GM19372 (cell line): ENCODE results near the gene TMED4.
"Not testable (repeated sequence)": the region's sequence is repeated elsewhere in the genome, so short reads cannot be mapped to it uniquely, and the experiment has no call there.

Experiments
- ATAC-seq: cut with Tn5 transposase; IDR thresholded peaks from one replicate; pipeline ENCODE4 v1.9.1; 2021; ENCODE audit warnings: mild to moderate bottlenecking, low read depth, moderate library complexity; ENCODE audit not compliant: unreplicated experiment

TMED4 gene

GRCh38 chr7:44573464-44574286 is 8.4 kb downstream of the TMED4 start, which contains the start of gene DDX56:
TSS of gene DDX56 (minus strand) at chr7:44573908. CDS start at chr7:44573895, 13 bp downstream.
- ATAC-seq, result peak; percentile 85

- ATAC-seq, result no peak
Observed at GRCh38 chr7:44572771-44573170, 9.3 kb downstream of the TMED4 start.

DNA sequence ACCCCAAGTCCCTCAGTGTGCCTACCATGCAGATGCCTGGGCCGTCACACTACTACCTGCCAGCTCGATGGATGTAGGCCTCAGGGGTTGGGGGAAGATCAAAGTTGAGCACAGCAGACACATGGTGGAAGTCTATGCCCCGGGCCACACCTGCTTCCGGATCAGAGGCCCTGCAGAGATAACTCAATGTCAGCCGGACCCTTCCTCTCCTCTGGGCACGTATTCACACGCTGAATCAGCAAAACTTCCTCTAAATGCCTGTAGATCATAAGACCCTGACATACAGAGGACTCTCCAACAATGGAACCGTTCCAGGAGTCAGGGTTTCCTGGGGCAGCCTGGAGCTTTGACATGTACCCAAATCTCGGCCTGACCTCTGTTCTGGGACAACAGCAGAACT is 12.1 kb downstream of the TMED4 start:
- no peak for ATAC-seq

GRCh38 chr7:44568771-44569560 is 13.1 kb downstream of the TMED4 start:
- ATAC-seq, result no peak

GRCh38 chr7:44567884-44568283 is 14.1 kb downstream of the TMED4 start:
- ATAC-seq, result no peak

DNA sequence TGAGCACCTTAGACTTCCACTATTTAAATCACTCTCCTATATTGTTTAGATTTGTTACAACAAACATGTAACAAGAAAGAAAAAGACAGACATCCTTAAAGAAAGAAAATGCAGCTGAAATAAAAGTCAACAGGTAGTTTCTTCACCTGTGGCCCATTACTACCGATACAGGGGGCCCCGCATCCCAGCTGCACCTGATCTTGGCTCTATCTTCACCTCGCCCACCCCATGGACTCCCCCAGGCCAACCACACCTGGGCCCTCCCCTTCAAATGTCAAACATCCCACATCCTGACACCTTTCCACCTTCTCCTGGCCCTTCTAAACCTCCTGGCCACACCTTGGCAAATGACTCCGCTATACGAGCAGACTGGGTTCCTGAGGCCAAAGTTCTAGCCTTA is 15.4 kb downstream of the TMED4 start:
- no peak for ATAC-seq

DNA sequence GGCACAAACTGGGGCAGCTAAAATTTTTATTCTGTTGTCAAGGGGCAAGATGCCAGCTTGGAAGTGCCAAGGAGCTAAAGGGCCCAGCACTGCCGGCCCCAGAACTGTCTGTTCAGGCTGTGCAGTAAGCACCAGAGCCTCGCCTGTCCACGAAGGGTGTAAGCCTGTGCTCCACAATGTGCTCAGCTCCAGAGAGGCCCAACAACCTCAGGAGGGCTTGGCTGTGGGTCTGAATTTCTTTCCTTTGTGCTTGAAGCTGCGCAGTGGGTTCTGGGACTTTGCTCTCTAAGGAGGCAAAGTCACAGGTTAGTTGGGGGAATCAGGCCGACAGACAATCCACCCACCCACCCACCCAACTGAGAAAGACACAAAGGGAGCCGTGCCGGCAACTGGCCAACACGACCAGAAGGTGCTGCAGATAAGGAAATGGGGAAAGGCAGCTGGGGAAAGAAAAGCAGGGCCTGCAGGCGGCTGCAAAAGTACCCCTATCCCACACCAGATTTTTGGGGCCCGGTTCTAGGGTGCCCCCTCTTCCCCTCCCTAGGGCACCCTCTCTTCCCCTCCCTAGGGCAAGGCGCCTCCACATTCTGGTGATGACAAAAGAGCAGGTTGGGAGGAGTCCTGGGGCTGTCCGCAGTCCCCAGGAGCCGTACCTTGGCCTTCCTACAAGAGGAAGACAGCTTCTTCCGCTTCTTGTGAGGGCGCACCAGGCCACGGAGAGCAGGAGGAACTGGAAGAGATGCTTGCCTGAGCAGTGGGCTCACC is 16.1 kb downstream of the TMED4 start:
- peak; percentile 34 for ATAC-seq

DNA sequence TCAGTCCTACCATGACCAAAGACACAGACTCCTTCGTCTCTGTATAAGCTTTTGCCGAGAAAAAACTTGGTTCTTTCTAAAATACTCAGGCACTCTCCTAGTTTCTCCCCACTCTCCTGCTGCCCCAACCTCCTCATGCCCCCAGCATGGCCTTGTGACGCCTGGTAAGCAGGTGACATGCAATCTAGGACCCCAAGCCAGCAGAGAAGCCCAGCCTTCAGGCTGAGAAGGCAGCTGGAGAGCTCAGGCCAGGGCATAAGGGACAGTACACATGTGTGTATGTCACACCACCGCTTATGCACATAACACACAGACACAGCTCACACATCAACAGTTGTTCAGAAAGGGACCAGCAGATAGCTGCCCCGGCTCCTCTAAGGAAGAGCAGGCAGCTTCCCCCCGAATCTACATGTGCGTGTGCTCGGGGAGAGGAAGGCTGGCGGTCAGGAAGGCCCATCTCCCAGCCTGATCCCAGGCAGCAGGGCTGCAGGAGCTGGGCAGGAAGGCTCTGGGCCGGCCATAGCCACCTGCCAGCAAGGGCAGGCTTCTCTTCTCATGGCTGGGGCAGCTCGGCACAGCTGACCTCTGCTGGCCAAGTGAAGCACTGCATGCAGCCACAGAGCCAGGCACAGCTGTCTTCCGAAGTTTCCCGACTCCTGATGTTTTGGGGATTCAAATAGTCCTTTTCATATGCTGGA is 16.8 kb downstream of the TMED4 start:
- peak; percentile 65 for ATAC-seq

GRCh38 chr7:44564606-44565005 is 17.4 kb downstream of the TMED4 start:
- no peak for ATAC-seq

DNA sequence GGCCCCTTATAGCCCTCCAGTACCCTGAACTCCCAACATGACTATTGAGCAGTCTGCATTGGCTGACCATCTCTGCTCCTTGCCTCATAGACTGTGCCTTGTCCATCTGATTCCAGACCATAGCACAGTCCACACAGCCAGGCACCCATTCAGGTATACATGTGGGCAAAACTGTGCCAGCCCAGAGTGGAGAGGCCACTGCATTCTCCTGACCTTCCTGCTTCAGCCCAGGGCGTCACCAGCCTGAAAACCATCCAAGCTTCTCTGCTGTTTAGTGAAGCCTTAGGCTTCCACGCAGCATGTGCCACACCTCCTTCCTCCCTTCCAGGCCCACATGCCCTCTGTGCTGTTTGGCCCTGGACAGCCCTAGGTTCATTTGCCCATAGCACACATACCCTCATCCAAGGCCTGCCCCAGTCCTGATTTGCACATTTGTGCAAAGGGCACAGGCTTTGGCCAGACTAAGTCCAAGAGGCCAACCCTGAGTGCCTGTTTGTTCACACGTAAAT is 18.8 kb downstream of the TMED4 start:
- ATAC-seq, result no peak

DNA sequence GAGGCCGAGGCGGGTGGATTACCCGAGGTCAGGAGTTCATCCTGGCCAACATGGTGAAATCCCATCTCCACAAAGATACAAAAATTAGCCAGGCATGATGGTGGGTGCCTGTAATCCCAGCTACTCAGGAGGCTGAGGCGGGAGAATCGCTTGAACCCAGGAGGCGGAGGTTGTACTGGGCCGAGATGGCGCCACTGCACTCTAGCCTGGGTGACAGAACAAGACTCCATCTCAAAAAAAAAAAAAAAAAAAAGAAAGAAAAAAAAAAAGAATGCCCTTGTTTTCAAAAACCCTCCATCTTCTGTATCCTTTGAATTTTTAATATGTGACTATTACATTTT is 19.4 kb downstream of the TMED4 start:
- ATAC-seq, result not testable (repeated sequence)

DNA sequence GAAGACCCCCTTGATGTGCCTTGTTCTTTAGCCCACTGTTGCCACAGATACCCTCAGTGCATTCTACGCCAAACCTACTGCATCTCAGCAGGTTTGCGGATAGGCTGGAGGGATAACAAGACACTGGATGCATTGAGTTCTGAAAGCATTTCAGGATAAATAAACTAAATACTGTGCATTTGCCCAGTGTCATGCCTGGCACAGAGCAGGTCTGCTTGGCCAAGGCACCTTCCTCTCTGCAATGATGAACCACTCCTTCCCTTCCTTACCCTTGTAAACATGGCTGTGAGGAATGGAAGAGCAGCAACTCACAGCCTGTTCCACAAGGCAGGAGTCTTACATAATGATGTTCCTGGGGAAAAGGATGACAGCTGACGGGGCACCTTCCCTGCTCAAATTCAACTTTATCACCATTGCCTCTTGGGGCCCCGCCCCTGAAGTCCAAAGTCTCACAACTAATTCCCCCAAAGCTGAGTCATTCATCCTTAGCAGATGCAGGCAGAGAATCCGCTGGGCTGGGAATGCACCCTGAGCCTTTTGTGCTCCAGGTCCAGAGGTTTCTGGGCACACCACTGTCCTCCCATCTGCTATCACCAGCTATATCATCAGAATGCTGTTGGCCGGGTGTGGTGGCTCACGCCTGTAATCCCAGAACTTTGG is 19.9 kb downstream of the TMED4 start:
- no peak for ATAC-seq

- ATAC-seq, result no peak
Observed at GRCh38 chr7:44561481-44561880, 20.6 kb downstream of the TMED4 start.

- ATAC-seq, result no peak
Observed at GRCh38 chr7:44559485-44559884, 22.5 kb downstream of the TMED4 start.

- no peak for ATAC-seq
Observed at GRCh38 chr7:44557485-44557884, 24.5 kb downstream of the TMED4 start.

- no peak for ATAC-seq
Observed at GRCh38 chr7:44555350-44555749, 26.7 kb downstream of the TMED4 start.

DNA sequence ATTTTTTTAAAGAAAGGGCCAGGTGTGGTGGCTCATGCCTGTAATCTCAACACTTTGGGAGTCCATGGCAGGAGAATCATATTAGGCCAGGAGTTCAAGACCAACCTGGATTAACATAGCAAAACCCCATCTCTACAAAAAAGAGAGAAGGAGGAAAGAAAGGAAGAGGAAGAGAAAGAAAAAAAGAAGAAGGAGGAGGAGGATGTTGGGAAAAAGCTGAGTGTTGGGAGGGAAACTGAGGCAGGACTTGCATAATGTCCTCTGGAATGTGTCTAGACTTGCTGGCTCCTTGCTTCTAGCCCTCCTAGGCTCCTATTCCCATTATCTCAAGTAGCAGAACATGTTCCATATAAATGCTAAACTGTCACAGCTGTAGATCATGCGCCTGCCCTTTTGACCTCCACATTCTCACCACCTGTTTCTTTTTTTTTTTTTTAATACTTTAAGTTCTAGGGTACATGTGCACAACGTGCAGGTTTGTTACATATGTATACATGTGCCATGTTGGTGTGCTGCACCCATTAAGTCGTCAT is 29.5 kb downstream of the TMED4 start:
- ATAC-seq, result not testable (repeated sequence)

DNA sequence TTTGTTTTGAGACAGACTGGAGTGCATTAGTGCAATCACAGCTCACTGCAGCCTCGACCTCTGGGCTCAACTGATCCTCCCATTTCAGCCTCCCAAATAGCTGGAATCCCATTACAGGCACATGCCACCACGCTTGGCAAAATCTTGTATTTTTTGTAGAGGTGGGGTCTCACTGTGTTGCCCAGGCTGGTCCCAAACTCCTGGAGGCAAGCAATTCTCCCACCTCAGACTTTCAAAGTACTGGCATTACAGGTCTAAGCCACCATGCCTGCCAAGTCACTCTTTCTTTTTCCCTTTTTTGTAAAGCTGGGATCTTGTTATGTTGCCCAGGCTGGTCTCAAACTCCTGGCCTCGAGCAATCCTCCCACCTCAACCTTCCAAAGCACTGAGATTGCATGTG is 32.6 kb downstream of the TMED4 start:
- ATAC-seq, result no peak

GRCh38 chr7:44548893-44549292 is 33.1 kb downstream of the TMED4 start:
- no peak for ATAC-seq
